Measurements from ENCODE around the gene GNAI1.

GNAI1 gene

GRCh38 chr7:80093349-80093748, 41.3 kb upstream of the GNAI1 start:
- DNase-seq (ENCODE audit: extremely low read depth, insufficient read length), result no peak
- Histone ChIP-seq H3K36me3 (ENCODE audit: control insufficient read depth, insufficient read depth, low read length) (no peaks in the 10 kb centered on the region), H3K27me3 (replicated peaks; ENCODE audit: control insufficient read depth, insufficient read depth, low read length) (no peaks in the 10 kb centered on the region), H3K4me3 (replicated peaks; ENCODE audit: low read depth, low read length) (no peak overlapping the region)
- TF ChIP-seq CTCF (IDR thresholded peaks at IDR 0.05; ENCODE audit: insufficient read depth, low read length, poor library complexity, severe bottlenecking), result no peak

- DNase-seq (ENCODE audit: extremely low read depth, insufficient read length), result no peak
- no peaks in the 10 kb centered on the region for H3K36me3 ChIP-seq (ENCODE audit: control insufficient read depth, insufficient read depth, low read length)
- H3K27me3 ChIP-seq (replicated peaks; ENCODE audit: control insufficient read depth, insufficient read depth, low read length), result no peaks in the 10 kb centered on the region
- TF ChIP-seq CTCF (IDR thresholded peaks at IDR 0.05; ENCODE audit: insufficient read depth, low read length, poor library complexity, severe bottlenecking), result no peak
- no peak overlapping the region for H3K4me3 ChIP-seq (replicated peaks; ENCODE audit: low read depth, low read length)
Observed at GRCh38 chr7:80095545-80095944, 39.1 kb upstream of the GNAI1 start.

GRCh38 chr7:80097756-80098155, 36.9 kb upstream of the GNAI1 start:
- no peak overlapping the region for H3K4me3 ChIP-seq (replicated peaks; ENCODE audit: low read depth, low read length)
- DNase-seq (ENCODE audit: extremely low read depth, insufficient read length), result no peak
- H3K27me3 ChIP-seq (replicated peaks; ENCODE audit: control insufficient read depth, insufficient read depth, low read length), result no peaks in the 10 kb centered on the region
- no peaks in the 10 kb centered on the region for H3K36me3 ChIP-seq (ENCODE audit: control insufficient read depth, insufficient read depth, low read length)
- no peak for TF ChIP-seq CTCF (IDR thresholded peaks at IDR 0.05; ENCODE audit: insufficient read depth, low read length, poor library complexity, severe bottlenecking)

- no peak for TF ChIP-seq CTCF (IDR thresholded peaks at IDR 0.05; ENCODE audit: insufficient read depth, low read length, poor library complexity, severe bottlenecking)
- no peaks in the 10 kb centered on the region for H3K36me3 ChIP-seq (ENCODE audit: control insufficient read depth, insufficient read depth, low read length)
- H3K27me3 ChIP-seq (replicated peaks; ENCODE audit: control insufficient read depth, insufficient read depth, low read length), result no peaks in the 10 kb centered on the region
- H3K4me3 ChIP-seq (replicated peaks; ENCODE audit: low read depth, low read length), result no peak overlapping the region
- no peak for DNase-seq (ENCODE audit: extremely low read depth, insufficient read length)
Observed at GRCh38 chr7:80098795-80099194, 35.8 kb upstream of the GNAI1 start.

- Histone ChIP-seq H3K27me3 (replicated peaks; ENCODE audit: control insufficient read depth, insufficient read depth, low read length) (no peaks in the 10 kb centered on the region), H3K4me3 (replicated peaks; ENCODE audit: low read depth, low read length) (no peak overlapping the region), H3K36me3 (ENCODE audit: control insufficient read depth, insufficient read depth, low read length) (no peaks in the 10 kb centered on the region)
- no peak for DNase-seq (ENCODE audit: extremely low read depth, insufficient read length)
- TF ChIP-seq CTCF (IDR thresholded peaks at IDR 0.05; ENCODE audit: insufficient read depth, low read length, poor library complexity, severe bottlenecking), result no peak
Observed at GRCh38 chr7:80100254-80100653, 34.4 kb upstream of the GNAI1 start.

GRCh38 chr7:80105701-80106408, 28.8 kb upstream of the GNAI1 start:
- H3K4me3 ChIP-seq (replicated peaks; ENCODE audit: low read depth, low read length), result no peak overlapping the region
- no peak for TF ChIP-seq CTCF (IDR thresholded peaks at IDR 0.05; ENCODE audit: insufficient read depth, low read length, poor library complexity, severe bottlenecking)
- no peak for DNase-seq (ENCODE audit: extremely low read depth, insufficient read length)
- H3K36me3 ChIP-seq (ENCODE audit: control insufficient read depth, insufficient read depth, low read length), result no peaks in the 10 kb centered on the region
- H3K27me3 ChIP-seq (replicated peaks; ENCODE audit: control insufficient read depth, insufficient read depth, low read length), result no peaks in the 10 kb centered on the region

Data from GM06990 (cell line).